ENCODE results near the gene HSPH1. TPM values are rescaled to one million over a fixed set of nuclear protein-coding genes. Genes with fewer than 3 reads are reported as not detected.

The HSPH1 gene
- total and polyA plus RNA-seq, 2 of the 8 experiments (the other 6 are each of a cell fraction or from before 2014, with no cell fraction given) = 14.2 to 145 TPM

GRCh38 chr13:31192306-31192705 lies 30.6 kb upstream of the HSPH1 start:
- Histone ChIP-seq H3K27me3 (replicated peaks in 1 of 4; ENCODE audit: control insufficient read depth in 3 of 4, extremely low read depth in 1 of 4, insufficient read depth in 3 of 4, low read length in 3 of 4) (no peaks in the 10 kb centered on the region), H3K4ac (replicated peaks; ENCODE audit: insufficient read length, low read depth, low read length) (no peak overlapping the region), H2AFZ (ENCODE audit: low read length) (no peak overlapping the region), H4K5ac (ENCODE audit: insufficient read length, low read depth, low read length) (no peak overlapping the region), H3K56ac (replicated peaks; ENCODE audit: insufficient read length, low read depth, low read length) (no peak overlapping the region), H4K20me1 (replicated peaks in 1 of 2; ENCODE audit: control insufficient read depth in 1 of 2, insufficient read depth in 2 of 2, low read length in 2 of 2) (no peaks in the 10 kb centered on the region), H3K18ac (ENCODE audit: extremely low read depth, low read length) (no peak overlapping the region), H4K91ac (replicated peaks; ENCODE audit: insufficient read length, low read length) (no peak overlapping the region), H3K4me2 (ENCODE audit: insufficient read depth in 1 of 2, low read depth in 2 of 2, low read length in 2 of 2) (no peak overlapping the region), H3K27ac (ENCODE audit: low read depth, low read length) (no peak overlapping the region), H2BK12ac (ENCODE audit: low read depth, low read length) (no peak overlapping the region), H3K4me3 (ENCODE audit: extremely low read depth in 1 of 4, insufficient read depth in 2 of 4, low read depth in 3 of 4, low read length in 4 of 4) (no peak overlapping the region), H2AK5ac (ENCODE audit: low read depth, low read length) (no peak overlapping the region), H3K14ac (ENCODE audit: insufficient read length) (no peak overlapping the region), H2BK5ac (ENCODE audit: low read depth, low read length) (no peak overlapping the region), H2BK120ac (replicated peaks; ENCODE audit: low read depth, low read length) (no peak overlapping the region), H4K8ac (ENCODE audit: extremely low read depth, insufficient read depth, low read length) (no peak overlapping the region; the same call in 1 of the 2 replicates), H3K79me1 (ENCODE audit: low read depth, low read length) (no peaks in the 10 kb centered on the region), H2BK15ac (ENCODE audit: low read length) (no peak overlapping the region), H3K36me3 (ENCODE audit: control insufficient read depth in 2 of 4, insufficient read depth in 4 of 4, low read length in 3 of 4) (no peaks in the 10 kb centered on the region), H2BK20ac (ENCODE audit: low read length) (no peak overlapping the region), H3K9me3 (ENCODE audit: insufficient read depth in 2 of 2, low read depth in 1 of 2, low read length in 1 of 2) (peaks cover 0 to 5% of the 10 kb centered on the region in 2 experiments; a peak in 1 of 4 replicates), H3K4me1 (replicated peaks in 1 of 4; ENCODE audit: control insufficient read depth in 3 of 4, insufficient read depth in 4 of 4, low read length in 3 of 4) (no peaks in the 10 kb centered on the region), H3K23me2 (ENCODE audit: low read depth, low read length) (no peaks in the 10 kb centered on the region), H3K23ac (ENCODE audit: insufficient read length) (no peak overlapping the region), H3K9ac (replicated peaks in 1 of 4; ENCODE audit: extremely low read depth in 1 of 4, low read depth in 3 of 4, low read length in 3 of 4) (no peak overlapping the region), H3K79me2 (ENCODE audit: control insufficient read depth in 1 of 2, insufficient read depth in 2 of 2, low read length in 2 of 2) (no peaks in the 10 kb centered on the region)
- 85% methylated on average over 6 of the region's 6 CpGs; no CpG with 5 or more reads in 1 of the 2 experiments for WGBS, 2 experiments (ENCODE audit: extremely low coverage in 1 of 2, insufficient coverage in 1 of 2, insufficient read length in 1 of 2, insufficient replicate concordance in 2 of 2, low coverage in 1 of 2, low lambda C conversion rate in 2 of 2, missing lambda C conversion rate in 1 of 2)
- no peak for DNase-seq (ENCODE audit: low read depth in 1 of 2, low spot score in 2 of 2)
- ChIA-PET POLR2A (ENCODE audit: partially characterized antibody) (interaction anchor here (1.5 kb wide), 1 partner anchor 10 kb away, joined by 4 read pairs; no protein-coding TSS in a partner anchor), CTCF (ENCODE audit: partially characterized antibody) (no interaction called here)
- FAIRE-seq = no peak
- TF ChIP-seq ZNF274 (IDR thresholded peaks at IDR 0.05; ENCODE audit: borderline replicate concordance, extremely low read depth, low read length) (no peak), FOSL1 (IDR thresholded peaks at IDR 0.05; ENCODE audit: insufficient read depth, low read depth, low read length) (no peak), CTBP2 (IDR thresholded peaks at IDR 0.05; ENCODE audit: borderline replicate concordance, insufficient read depth, insufficient read length, low read length) (no peak), TAF7 (optimal IDR thresholded peaks at IDR 0.05; ENCODE audit: borderline replicate concordance, low read depth, low read length) (no peak), SP2 (IDR thresholded peaks at IDR 0.05; ENCODE audit: low read length) (no peak), TEAD4 (IDR thresholded peaks at IDR 0.05; ENCODE audit: low read depth, low read length) (no peak), SP1 (IDR thresholded peaks at IDR 0.05; ENCODE audit: low read depth, low read length) (no peak), CEBPB (IDR thresholded peaks at IDR 0.05; ENCODE audit: low read depth, low read length) (no peak), GTF2F1 (IDR thresholded peaks at IDR 0.05; ENCODE audit: borderline replicate concordance, low read depth, low read length) (no peak), BACH1 (IDR thresholded peaks at IDR 0.05; ENCODE audit: low read length) (no peak), ATF3 (IDR thresholded peaks at IDR 0.05; ENCODE audit: insufficient read depth, low read depth, low read length) (no peak), EGR1 (IDR thresholded peaks at IDR 0.05; ENCODE audit: borderline replicate concordance, low read depth, low read length) (no peak), RAD21 (IDR thresholded peaks at IDR 0.05 in 1 of 2, conservative IDR thresholded peaks at IDR 0.05 in 1 of 2; ENCODE audit: low read depth in 2 of 2, low read length in 2 of 2) (no peak), GABPA (IDR thresholded peaks at IDR 0.05; ENCODE audit: borderline replicate concordance, insufficient read depth, low read length) (no peak)

All from H1 (cell line).